ENCODE results near the gene FLOT1.

FLOT1 gene

GRCh38 chr6:30711758-30712380, 30.6 kb downstream of the FLOT1 start:
- DNase-seq (ENCODE audit: extremely low read depth, insufficient read length): no peak

DNA sequence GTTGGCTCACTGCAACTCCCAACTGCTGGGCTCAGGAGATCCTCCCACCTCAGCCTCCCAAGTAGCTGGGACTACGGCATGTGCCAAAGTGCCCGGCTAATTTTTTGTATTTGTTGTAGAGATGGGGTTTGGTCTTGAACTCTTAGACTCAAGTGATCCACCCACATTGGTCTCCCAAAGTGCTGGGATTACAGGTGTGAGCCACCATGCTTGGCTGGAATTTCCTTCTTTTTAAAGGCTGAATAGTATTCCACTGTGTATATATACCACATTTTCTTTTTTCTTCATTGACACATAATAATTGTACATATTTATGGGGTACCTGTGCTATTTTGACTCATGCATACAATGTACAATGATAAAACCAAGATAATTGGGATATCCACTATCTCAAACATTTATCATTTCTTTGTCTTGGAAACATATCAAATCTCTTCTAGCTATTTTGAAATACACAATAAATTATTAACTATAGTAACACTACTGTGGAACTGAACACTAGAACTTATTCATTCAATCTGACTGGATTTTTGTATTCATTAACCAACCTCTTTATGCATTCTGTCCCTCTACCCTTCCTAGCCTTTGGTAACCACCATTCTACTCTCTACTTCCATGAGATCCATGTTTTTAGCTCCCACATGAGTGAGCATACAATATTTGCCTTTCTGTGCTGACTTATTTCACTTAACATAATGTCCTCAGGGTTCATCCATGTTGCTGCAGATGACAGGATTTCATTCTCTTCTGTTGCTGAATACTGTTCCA, 33.2 kb downstream of the FLOT1 start:
- peaks cover 21% of the 10 kb centered on the region for H3K36me3 ChIP-seq (ENCODE audit: control insufficient read depth, insufficient read depth, low read length)
- no peaks in the 10 kb centered on the region for H3K27me3 ChIP-seq (replicated peaks; ENCODE audit: control insufficient read depth, insufficient read depth, low read length)
- no peak for TF ChIP-seq CTCF (IDR thresholded peaks at IDR 0.05; ENCODE audit: insufficient read depth, low read length, poor library complexity, severe bottlenecking)
- H3K4me3 ChIP-seq (replicated peaks; ENCODE audit: low read depth, low read length): no peak overlapping the region
- no peak for DNase-seq (ENCODE audit: extremely low read depth, insufficient read length)

More at GRCh38 chr6:30711758-30712380, 30.6 kb downstream of the FLOT1 start:
- peaks cover 17% of the 10 kb centered on the region for H3K36me3 ChIP-seq (ENCODE audit: control insufficient read depth, insufficient read depth, low read length)
- H3K27me3 ChIP-seq (replicated peaks; ENCODE audit: control insufficient read depth, insufficient read depth, low read length): no peaks in the 10 kb centered on the region
- no peak overlapping the region for H3K4me3 ChIP-seq (replicated peaks; ENCODE audit: low read depth, low read length)
- TF ChIP-seq CTCF (IDR thresholded peaks at IDR 0.05; ENCODE audit: insufficient read depth, low read length, poor library complexity, severe bottlenecking): no peak

DNA sequence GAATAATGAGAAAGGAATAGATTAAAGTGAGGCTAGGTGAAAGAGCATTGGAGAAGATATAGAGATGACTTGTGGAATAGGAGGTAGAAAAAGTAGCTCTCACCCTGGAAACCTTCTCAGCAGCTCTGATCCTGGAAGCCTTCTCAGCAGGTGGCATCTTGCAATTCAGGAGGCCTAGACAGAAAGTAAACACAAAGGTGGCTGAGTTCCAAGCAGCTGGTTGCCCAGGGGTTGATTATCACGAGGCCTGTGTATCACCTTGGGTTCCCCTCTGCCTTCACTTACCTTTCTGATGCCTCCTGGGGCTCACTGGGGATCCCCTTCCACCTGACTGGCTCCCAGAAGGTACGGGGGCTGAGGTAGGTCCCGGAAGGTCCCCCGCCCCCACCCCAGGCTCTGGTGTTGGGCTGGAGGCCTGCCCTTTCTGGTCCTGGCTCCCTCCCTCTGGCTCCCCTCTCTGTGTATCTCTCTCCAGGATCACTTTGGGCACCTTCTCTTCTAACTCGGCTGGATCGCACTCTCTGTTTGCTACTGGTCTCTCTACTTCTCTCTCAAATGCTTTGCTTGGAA, 35.1 kb downstream of the FLOT1 start:
- H3K36me3 ChIP-seq (ENCODE audit: control insufficient read depth, insufficient read depth, low read length): peaks cover 16% of the 10 kb centered on the region
- no peak for TF ChIP-seq CTCF (IDR thresholded peaks at IDR 0.05; ENCODE audit: insufficient read depth, low read length, poor library complexity, severe bottlenecking)
- no peak overlapping the region for H3K4me3 ChIP-seq (replicated peaks; ENCODE audit: low read depth, low read length)
- no peak for DNase-seq (ENCODE audit: extremely low read depth, insufficient read length)
- H3K27me3 ChIP-seq (replicated peaks; ENCODE audit: control insufficient read depth, insufficient read depth, low read length): no peaks in the 10 kb centered on the region

GRCh38 chr6:30705620-30706019, 36.9 kb downstream of the FLOT1 start:
- TF ChIP-seq CTCF (IDR thresholded peaks at IDR 0.05; ENCODE audit: insufficient read depth, low read length, poor library complexity, severe bottlenecking): no peak
- no peaks in the 10 kb centered on the region for H3K27me3 ChIP-seq (replicated peaks; ENCODE audit: control insufficient read depth, insufficient read depth, low read length)
- H3K4me3 ChIP-seq (replicated peaks; ENCODE audit: low read depth, low read length): no peak overlapping the region
- H3K36me3 ChIP-seq (ENCODE audit: control insufficient read depth, insufficient read depth, low read length): peaks cover 8% of the 10 kb centered on the region
- DNase-seq (ENCODE audit: extremely low read depth, insufficient read length): no peak

GRCh38 chr6:30703821-30704220, 38.7 kb downstream of the FLOT1 start:
- no peak for TF ChIP-seq CTCF (IDR thresholded peaks at IDR 0.05; ENCODE audit: insufficient read depth, low read length, poor library complexity, severe bottlenecking)
- no peaks in the 10 kb centered on the region for H3K27me3 ChIP-seq (replicated peaks; ENCODE audit: control insufficient read depth, insufficient read depth, low read length)
- H3K36me3 ChIP-seq (ENCODE audit: control insufficient read depth, insufficient read depth, low read length): peaks cover 11% of the 10 kb centered on the region
- H3K4me3 ChIP-seq (replicated peaks; ENCODE audit: low read depth, low read length): no peak overlapping the region
- no peak for DNase-seq (ENCODE audit: extremely low read depth, insufficient read length)

Measured in GM06990 (cell line).